HG02943 (cell line): ENCODE measurements around the gene GRID1.
"Not testable (repeated sequence)": the region's sequence is repeated elsewhere in the genome, so short reads cannot be mapped to it uniquely, and the experiment has no call there.

Experiments
- ATAC-seq: cut with Tn5 transposase; IDR thresholded peaks from one replicate; pipeline ENCODE4 v1.9.1; 2021; ENCODE audit warnings: mild to moderate bottlenecking, low read depth, moderate library complexity; ENCODE audit not compliant: unreplicated experiment

The GRID1 gene

DNA sequence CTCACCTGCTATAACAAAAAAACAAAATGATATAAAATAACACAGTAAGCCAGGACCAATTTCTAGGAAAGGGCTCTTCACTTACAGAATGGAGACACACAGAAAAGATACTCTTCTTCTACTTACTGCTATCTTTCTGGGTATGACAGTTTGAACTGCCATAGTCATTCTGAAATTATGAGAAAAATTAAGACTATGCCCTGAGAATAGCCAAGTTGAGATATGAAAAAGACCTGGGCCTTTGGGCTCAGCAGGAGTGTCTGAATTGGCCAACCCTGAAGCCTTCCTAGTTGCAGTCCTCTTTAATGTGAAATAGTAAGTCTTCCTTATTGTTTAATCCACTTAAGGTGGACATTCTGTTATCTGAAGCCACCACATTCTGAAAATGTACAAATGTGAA, 519.5 kb downstream of the GRID1 start:
- ATAC-seq = no peak

DNA sequence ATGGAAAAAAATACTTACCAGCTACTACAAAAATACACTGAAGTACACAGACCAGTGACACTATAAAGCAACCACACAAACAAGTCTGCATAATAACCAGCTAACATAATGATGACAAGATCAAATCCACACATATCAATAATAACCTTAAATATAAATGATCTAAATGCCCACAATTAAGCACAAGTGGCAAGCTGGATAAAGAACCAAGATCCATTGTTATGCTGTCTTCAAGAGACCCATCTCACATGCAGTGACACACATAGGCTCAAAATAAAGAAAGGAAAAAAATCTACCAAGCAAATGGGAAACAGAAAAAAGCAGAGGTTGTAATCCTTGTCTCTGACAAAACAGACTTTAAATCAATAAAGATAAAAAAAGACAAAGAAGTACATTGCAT, 527.9 kb downstream of the GRID1 start:
- ATAC-seq = not testable (repeated sequence)

DNA sequence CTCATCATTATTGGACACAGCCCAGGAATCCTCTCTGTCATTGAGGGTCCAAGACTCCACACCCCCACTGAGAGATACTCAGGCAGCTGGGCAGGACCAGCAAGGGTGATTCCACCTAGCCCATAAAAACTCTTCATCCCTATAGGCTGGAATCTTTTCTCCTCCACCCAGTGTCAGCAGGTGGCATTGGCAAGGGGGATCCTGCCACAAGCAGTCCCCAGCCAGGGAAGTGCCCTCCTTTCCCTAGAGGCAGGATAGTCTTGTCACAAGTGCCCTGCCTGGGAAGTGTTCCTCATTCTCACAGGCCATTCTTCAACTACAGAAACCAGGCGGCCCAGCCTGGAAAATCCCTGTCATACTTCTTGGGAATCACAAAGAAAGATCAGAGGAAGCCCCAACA, 533.6 kb downstream of the GRID1 start:
- ATAC-seq = no peak

DNA sequence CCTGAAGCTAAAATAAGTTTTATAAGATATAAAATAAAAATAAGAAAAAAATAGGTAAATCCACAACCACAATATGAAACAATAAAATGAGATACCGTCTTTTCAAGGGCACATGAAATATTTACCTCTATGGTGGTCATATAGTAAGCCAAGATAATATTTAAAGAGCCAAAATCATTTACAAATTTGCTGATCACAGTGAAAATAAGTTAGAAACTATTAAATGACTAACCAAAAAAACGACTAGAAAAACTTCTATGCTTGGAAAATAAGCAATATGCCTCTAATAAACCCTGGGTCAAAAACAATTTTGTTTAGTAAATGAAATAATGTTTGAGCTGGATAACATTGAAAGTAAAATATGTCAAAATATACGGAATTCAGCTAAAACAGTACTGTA, 535.2 kb downstream of the GRID1 start:
- ATAC-seq = no peak

DNA sequence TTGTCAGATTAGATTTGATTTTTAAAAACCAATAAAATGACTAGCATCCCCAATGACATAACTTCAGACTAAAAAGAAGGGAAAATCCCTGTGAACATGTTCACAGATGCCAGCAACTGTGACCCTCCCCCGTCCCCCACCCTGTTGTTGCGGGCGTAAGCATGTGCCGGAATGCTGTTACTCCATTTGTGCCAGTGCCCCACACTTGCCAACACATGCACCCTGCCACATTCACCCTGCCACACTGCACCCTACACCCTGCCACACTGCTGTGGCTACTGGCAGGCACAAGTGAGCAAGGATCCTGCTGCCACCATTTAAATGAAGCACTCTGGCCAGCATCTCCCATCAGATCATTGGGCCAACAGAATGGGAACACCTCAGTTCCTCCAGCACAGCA, 540.2 kb downstream of the GRID1 start:
- no peak for ATAC-seq

DNA sequence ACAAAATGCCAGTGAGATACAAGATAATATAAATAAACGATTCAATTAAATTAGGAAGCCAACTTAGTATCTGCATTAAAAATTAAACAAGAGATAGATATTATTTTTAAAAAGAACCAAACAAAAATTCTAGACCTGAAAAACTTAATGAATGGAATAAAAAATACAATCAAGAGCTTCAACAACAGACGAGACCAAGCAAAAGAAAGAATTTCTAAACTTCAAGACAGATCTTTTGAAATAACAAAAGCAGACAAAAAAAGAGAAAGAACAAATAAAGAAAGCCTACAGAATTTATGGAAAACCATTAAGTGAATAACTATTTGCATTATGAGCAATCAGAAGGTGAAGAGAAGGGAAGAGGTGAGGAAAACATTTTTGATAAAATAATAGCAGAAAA, 555.2 kb downstream of the GRID1 start:
- ATAC-seq = no peak

DNA sequence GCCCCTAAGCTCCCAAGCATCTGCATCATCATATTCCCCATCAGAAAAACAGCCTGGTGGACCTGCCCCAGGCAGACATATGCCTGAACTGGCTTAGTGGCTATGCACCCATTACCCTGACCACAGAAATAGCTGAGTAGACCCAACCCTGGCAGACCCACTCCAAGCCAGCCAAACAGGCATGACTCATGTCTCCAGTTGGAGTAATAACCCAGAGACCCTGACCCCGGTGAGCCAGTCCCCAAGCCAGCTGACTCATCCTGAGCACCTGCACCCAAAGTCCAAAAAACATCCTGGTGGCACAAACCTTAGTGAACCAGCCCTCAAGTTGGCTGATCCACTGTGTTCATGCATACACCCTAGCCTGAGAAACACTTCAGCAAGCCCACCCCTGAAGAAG, 555.9 kb downstream of the GRID1 start:
- no peak for ATAC-seq

DNA sequence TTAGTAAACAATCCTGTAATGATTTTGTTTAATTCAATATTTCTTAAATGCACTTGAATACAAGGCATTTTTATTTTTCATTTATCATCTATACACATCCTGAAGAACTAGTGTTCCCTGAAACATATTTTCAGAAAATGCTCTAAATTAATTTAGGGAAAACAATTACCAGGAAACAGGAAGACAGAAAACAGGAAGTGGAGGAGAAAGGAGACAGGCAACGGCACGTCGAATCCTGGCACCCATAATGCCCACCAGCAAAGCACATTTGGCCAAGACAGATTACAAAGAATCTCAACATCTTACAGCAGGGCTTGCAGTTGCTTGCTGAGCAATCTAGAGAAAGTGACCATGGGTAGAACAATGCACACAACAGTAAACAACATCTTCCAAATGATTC, 571.1 kb downstream of the GRID1 start:
- ATAC-seq = no peak

DNA sequence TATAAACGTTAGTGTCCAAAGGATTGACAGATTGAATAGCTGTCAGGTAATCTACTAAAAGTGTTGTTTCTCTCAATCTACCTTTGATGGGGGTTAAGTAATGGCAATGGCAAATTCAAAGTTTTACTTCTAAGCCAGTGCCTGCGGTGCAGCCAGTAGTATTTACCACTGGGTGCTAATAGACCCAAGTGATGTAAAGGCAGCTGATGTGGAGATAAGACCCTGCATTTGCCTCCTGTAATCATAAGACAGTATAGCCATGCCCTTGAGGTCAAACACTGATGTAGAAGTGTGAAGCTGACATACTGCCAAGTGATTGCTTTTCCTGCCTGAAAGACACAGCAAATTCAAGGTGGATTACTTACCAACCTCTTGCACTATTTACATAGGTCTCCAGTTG, 572.0 kb downstream of the GRID1 start:
- ATAC-seq = no peak

DNA sequence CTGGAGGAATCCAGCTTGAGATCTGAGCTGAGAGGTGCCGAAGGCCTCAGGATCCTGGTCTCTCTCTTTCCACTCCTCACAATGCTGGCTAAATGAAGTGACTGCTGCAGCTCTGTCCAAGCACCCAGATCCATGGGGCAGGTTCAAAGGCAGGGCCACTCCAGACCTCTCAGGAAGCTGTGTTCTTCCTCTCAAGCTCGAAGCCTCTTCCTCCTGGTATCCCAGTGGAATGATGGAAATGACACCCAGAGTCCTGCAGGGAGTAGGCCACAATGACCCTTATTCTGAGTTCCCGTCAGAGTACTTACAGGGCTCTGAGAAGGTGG, 574.1 kb downstream of the GRID1 start:
- ATAC-seq = no peak

DNA sequence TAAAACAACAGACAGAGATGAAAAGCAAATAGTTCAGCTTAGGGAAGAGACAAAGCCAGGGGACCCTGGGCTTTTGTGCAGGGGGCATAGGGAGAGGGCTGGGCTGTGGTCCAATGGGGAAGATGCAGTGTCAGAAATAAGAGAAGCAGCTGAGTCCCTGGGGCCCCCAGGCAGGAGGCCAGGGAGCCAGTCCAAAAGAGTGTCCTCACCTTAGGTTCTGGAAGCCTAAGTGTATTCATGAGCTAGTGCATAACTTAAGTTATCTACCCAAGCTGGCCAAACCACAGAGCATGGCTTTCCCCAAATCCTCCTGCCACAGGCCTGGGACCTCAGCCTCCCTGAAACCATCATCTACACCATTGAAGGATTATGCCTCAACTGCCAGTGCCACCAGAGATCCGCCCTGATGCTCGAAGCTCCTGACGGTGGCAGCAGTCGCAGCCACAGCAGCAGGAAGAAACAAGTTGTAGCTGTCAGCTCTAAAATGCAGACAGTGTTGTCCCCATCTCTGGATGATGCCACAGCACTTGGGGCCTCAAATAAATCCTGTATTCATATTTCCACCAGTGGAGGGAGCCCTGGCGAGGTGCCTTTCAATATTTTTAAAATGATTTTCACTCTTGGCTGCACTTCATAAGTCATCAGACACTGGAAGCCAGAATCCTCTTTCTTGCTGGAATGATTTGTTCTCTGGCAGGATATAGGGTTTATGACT, 574.6 kb downstream of the GRID1 start:
- no peak for ATAC-seq

DNA sequence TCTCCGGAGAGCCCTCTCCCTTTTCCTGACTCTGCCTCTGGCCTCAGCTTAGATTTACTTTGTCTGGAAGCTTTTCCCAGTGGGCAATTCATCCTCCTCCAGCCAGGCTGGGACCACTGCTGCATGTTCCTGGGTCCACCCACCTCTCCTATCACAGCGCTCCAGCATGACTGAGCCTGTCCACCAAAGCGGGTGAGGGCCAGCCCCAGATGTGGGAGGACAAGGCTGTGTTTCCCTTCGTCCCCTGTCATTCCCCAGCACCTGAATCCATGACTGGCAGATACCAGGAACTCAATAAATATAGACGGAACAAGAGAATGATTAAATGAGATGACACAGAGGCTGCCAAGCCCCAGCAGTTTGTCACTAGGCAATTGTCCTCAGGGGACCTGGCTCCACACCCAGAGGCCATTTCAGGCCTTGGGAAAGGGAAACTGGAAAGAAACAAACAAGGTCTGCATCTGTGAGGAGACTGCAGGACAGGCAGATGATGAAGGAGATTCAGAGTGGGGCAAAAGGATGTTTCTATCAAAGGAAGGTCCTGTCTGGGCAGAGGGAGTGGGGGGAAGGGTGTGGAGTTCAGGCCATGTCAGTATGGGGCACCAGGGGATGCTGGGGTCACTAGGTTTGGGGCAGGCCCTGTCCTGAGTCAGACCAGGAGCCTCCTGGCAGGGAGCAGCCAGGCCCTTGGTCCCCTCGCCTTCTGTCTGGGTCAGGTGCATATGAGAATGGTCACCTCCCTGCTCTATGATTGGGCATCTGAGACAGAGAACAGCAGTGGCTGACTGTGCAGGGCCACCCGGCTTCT, 576.4 kb downstream of the GRID1 start:
- no peak for ATAC-seq

DNA sequence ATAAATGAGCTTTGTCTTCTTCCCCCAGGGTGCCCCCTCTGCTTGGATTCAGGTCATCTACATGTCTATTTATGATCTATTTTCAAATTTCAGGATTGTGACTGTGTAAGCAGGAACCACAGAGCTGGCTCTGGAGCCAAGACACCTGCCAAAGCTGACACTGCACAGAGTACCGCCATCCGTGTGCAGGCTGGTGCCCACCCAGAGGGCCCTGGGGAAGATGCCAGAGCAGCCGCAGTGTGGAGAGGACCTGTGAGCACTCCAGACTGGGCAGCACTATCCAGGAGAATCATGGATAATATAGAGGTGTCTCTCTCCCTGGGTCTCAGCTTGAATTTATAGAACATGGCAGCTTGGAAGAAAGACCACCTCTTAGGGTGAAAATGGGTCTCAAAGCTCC, 577.5 kb downstream of the GRID1 start:
- no peak for ATAC-seq

DNA sequence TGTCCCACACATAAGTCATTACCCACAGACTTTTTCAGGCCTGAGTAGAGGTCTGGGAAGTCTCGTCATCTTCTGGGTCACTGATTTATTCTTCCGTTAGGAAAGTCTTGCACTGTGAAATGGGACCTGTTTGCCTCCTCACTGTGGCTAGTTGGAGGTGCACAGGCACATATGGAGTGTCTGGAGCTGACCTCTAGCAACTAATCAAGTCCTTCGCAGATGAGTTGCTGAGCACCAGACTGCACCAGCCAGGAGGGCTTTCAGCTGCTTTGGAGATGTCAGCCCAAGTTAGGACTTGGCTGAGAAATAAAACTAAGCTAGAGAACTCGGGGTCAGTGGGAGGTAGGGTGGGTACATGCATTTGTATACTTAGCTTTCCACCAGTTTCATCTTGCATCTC, 578.0 kb downstream of the GRID1 start:
- ATAC-seq = no peak

DNA sequence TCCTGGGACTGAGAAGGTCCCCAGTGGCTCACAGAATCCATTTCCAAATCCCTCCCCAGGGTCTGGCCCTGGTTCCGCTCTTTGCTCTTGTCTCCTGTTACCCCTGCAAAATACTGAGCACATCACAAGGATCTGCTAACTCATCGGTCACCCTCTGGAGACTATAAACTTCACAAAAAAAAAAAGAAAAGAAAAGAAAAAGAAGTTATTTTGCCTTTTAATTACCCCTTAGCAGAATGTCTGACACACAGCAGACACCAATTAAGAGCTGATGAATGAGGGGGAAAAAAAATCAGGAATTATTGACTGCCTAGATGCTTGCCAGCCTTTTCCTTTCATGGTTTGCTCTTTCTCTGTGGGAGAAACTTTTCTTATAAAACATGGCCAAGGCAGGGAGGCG, 578.7 kb downstream of the GRID1 start:
- ATAC-seq = no peak

DNA sequence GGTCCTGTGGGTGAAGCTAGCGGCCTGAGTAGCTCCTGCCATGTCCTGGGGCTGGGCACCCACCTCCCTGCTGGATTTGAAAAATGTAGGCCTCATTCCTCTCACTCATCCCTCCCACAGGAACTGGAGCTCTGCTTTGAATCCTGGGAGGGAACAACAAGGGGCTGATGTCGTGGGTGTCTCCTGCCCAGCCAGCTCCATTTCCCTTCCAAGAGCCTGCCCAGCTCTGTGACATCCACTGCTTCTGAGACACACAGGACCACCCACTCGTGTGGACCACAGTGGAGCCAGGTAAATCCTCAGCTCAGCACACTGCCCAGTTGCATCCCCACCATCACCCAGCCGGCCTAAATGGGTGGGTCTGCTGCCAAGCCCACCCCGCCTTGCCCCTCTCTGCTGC, 579.2 kb downstream of the GRID1 start:
- no peak for ATAC-seq

DNA sequence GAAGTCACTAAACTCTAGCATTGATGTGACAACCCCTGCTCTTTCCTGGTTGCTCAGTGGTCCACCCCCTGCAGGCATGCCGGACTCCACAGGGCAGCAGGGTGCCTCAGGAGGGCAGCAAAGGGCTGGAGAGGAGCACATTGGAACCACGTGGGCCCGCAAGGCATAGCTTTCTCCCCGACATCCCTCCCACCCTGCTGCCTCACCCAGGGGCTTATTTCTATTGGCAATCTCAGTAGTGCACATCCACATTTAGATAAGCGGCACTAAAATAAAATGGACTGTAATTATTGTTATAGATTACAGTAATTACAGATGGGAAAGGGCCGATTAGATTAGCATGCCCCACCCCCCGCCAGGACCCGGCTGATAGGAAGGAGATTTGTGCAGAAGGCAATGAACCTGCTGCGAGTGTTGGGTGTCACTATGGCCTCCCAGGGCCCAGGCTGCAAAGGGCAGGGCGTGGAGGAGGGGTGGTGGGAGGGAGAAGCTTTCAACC, 580.1 kb downstream of the GRID1 start:
- no peak for ATAC-seq

DNA sequence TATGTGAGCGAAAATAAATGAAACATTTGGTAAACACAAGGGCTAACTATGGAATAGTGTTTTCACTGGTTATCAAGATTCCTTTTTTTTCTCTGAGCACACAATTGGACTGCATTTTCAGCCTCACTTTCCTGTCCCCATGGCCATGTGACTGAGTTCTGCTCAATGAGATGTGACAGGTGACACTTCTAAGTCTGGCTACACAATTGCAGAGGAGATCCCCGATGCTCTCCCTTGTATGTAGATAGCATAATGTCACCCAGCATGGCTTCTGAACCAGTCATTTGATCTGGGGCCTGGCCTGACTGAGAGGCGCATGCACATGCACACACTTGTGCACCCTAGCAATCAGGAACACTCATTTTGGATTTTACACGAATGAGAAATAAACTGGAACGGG, 581.8 kb downstream of the GRID1 start:
- ATAC-seq = no peak

DNA sequence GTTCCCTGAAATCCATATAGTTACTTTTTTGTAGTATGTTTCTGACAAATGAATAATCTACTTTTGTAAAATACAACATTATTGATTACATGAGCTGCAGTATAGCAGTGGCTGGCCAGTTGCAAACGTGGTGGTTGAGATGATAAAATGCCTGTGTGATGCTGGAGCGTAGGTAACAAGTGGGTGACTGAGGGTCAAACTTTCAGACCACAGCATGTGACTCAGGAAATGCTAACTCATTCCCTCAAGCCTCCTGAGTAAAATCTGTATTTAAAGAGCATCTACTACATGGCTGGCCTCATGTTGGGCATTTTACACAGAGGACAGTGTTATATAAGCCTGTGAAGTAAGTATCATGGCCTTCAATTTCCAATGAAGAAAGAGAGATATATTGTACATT, 585.2 kb downstream of the GRID1 start:
- ATAC-seq = no peak

DNA sequence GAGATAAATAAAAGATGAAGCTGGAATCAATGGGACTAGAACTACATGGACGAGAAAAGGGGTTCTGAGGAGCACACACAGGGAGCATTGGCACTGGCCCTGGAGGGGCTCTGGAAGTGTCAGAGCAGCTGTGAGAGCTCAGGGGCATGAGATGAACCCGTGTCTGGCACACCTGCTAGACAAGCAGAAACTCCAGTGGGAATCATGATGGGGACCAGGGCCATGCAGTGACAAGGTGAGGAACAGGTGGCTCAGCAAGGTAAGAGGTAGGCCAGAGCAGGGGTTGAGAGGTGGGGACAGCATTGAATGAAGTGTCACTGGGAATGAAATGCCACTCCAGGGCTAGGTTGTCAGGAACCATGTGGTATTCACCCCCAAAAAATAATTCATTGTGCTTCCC, 588.5 kb downstream of the GRID1 start:
- no peak for ATAC-seq

DNA sequence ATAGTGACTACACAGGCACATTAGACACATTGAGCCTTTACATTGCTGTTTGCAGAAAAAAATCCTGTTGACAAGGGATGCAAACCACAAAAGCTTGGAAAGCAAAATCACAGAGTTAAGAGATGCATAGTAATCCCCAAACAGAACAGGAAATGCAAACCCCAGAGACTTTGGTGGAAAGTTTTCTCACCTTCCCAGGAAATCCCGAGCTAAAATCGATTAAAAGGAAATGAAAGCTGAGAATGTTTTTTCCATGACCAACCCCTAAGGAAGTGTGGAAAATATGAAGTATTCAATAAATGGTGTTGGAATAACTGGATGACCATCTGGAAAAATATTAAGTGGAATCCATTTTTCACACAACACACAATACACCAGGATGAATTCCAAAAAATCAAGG, 598.7 kb downstream of the GRID1 start:
- ATAC-seq = no peak

DNA sequence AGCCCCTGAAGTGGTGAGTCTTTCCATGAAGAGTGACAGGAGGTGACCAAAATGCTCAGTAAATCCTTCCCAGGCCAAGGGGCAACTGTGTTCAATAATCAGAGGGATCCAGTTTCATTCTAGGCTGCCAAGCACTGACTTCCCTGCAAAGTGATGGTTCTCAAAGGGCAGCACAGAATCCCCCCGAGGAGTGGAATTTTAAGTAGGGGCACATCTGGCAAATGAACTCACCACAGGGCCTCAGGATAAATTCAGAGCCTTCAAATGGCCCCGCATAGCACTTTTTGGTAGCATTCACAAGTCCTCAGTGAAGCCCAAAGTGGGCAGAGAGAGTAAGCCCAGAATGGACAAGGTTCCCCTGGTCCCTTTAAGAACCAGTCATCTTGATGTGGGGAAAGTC, 602.5 kb downstream of the GRID1 start:
- ATAC-seq = no peak
